ENCODE measurements around the gene LTV1.
"Not testable (repeated sequence)": the region's sequence is repeated elsewhere in the genome, so short reads cannot be mapped to it uniquely, and the experiment has no call there.

The LTV1 gene

GRCh38 chr6:143855057-143855456, 11.9 kb downstream of the LTV1 start:
- not testable (repeated sequence) for H3K14ac ChIP-seq (ENCODE audit: low read length in 2 of 2); H3K4ac ChIP-seq (ENCODE audit: low read depth in 1 of 2, low read length in 2 of 2); H2AFZ ChIP-seq (ENCODE audit: low read depth, low read length); H3K4me1 ChIP-seq (ENCODE audit: control insufficient read depth, insufficient read depth, low read depth, low read length); H2BK12ac ChIP-seq (ENCODE audit: low read length in 2 of 2); H3K23ac ChIP-seq (ENCODE audit: low read length in 2 of 2); H2BK120ac ChIP-seq (ENCODE audit: low read depth, low read length); DNase-seq; H3K4me3 ChIP-seq (ENCODE audit: insufficient read depth in 1 of 2, low read depth in 1 of 2, low read length in 2 of 2); H4K8ac ChIP-seq (ENCODE audit: low read length); H3K27me3 ChIP-seq (ENCODE audit: control insufficient read depth in 1 of 2, insufficient read depth in 1 of 2, low read length in 2 of 2); H3K18ac ChIP-seq (ENCODE audit: low read depth in 1 of 2, low read length in 2 of 2); H2BK15ac ChIP-seq (ENCODE audit: low read depth, poor library complexity, severe bottlenecking); H3K9ac ChIP-seq (ENCODE audit: low read length); H3K4me2 ChIP-seq (ENCODE audit: low read length, poor library complexity, severe bottlenecking); H2BK5ac ChIP-seq (ENCODE audit: low read depth, low read length, poor library complexity, severe bottlenecking); H4K91ac ChIP-seq (ENCODE audit: low read length); H2AK5ac ChIP-seq (ENCODE audit: low read length, severe bottlenecking); H3K27ac ChIP-seq (ENCODE audit: low read length, poor library complexity, severe bottlenecking)
- Histone ChIP-seq H3K79me1 (replicated peaks; ENCODE audit: low read length, poor library complexity, severe bottlenecking) (peaks cover 16% of the 10 kb centered on the region), H3K36me3 (ENCODE audit: control insufficient read depth in 1 of 2, insufficient read depth in 2 of 2, low read depth in 1 of 2, low read length in 2 of 2) (peaks cover 11 to 87% of the 10 kb centered on the region in 2 experiments), H3K9me3 (ENCODE audit: control insufficient read depth, low read length) (peaks cover 18% of the 10 kb centered on the region)
- WGBS: 100% methylated on average over 1 of the region's 1 CpG

GRCh38 chr6:143856762-143857161, 13.6 kb downstream of the LTV1 start:
- H3K27me3 ChIP-seq (ENCODE audit: control insufficient read depth in 1 of 2, insufficient read depth in 1 of 2, low read length in 2 of 2); H4K8ac ChIP-seq (ENCODE audit: low read length); H3K4ac ChIP-seq (ENCODE audit: low read depth in 1 of 2, low read length in 2 of 2); H2AK5ac ChIP-seq (ENCODE audit: low read length, severe bottlenecking); H3K14ac ChIP-seq (ENCODE audit: low read length in 2 of 2); H2BK5ac ChIP-seq (ENCODE audit: low read depth, low read length, poor library complexity, severe bottlenecking); H3K23ac ChIP-seq (ENCODE audit: low read length in 2 of 2); H2BK12ac ChIP-seq (ENCODE audit: low read length in 2 of 2); H3K27ac ChIP-seq (ENCODE audit: low read length, poor library complexity, severe bottlenecking); DNase-seq; H2BK120ac ChIP-seq (ENCODE audit: low read depth, low read length); H2AFZ ChIP-seq (ENCODE audit: low read depth, low read length); H3K4me1 ChIP-seq (ENCODE audit: control insufficient read depth, insufficient read depth, low read depth, low read length); H3K4me3 ChIP-seq (ENCODE audit: insufficient read depth in 1 of 2, low read depth in 1 of 2, low read length in 2 of 2); H3K4me2 ChIP-seq (ENCODE audit: low read length, poor library complexity, severe bottlenecking); H2BK15ac ChIP-seq (ENCODE audit: low read depth, poor library complexity, severe bottlenecking); H4K91ac ChIP-seq (ENCODE audit: low read length); H3K9ac ChIP-seq (ENCODE audit: low read length); H3K18ac ChIP-seq (ENCODE audit: low read depth in 1 of 2, low read length in 2 of 2): not testable (repeated sequence)
- WGBS: 100% methylated on average over 5 of the region's 6 CpGs
- Histone ChIP-seq H3K9me3 (ENCODE audit: control insufficient read depth, low read length) (peaks cover 15% of the 10 kb centered on the region), H3K79me1 (replicated peaks; ENCODE audit: low read length, poor library complexity, severe bottlenecking) (peaks cover 13% of the 10 kb centered on the region), H3K36me3 (ENCODE audit: control insufficient read depth in 1 of 2, insufficient read depth in 2 of 2, low read depth in 1 of 2, low read length in 2 of 2) (peaks cover 17 to 88% of the 10 kb centered on the region in 2 experiments)

GRCh38 chr6:143857651-143858050, 14.5 kb downstream of the LTV1 start:
- Histone ChIP-seq H3K18ac (ENCODE audit: low read depth in 1 of 2, low read length in 2 of 2) (no peak overlapping the region), H2AK5ac (ENCODE audit: low read length, severe bottlenecking) (no peak overlapping the region), H3K23ac (ENCODE audit: low read length in 2 of 2) (no peak overlapping the region), H3K4me3 (ENCODE audit: insufficient read depth in 1 of 2, low read depth in 1 of 2, low read length in 2 of 2) (no peak overlapping the region), H2BK5ac (ENCODE audit: low read depth, low read length, poor library complexity, severe bottlenecking) (no peak overlapping the region), H3K9ac (ENCODE audit: low read length) (no peak overlapping the region), H3K4me1 (ENCODE audit: control insufficient read depth, insufficient read depth, low read depth, low read length) (no peaks in the 10 kb centered on the region), H2AFZ (ENCODE audit: low read depth, low read length) (no peak overlapping the region), H4K91ac (ENCODE audit: low read length) (no peak overlapping the region), H3K27ac (ENCODE audit: low read length, poor library complexity, severe bottlenecking) (no peak overlapping the region), H4K8ac (ENCODE audit: low read length) (no peak overlapping the region), H3K79me1 (replicated peaks; ENCODE audit: low read length, poor library complexity, severe bottlenecking) (peaks cover 13% of the 10 kb centered on the region), H3K36me3 (ENCODE audit: control insufficient read depth in 1 of 2, insufficient read depth in 2 of 2, low read depth in 1 of 2, low read length in 2 of 2) (peaks cover 20 to 88% of the 10 kb centered on the region in 2 experiments), H3K14ac (ENCODE audit: low read length in 2 of 2) (no peak overlapping the region), H2BK15ac (ENCODE audit: low read depth, poor library complexity, severe bottlenecking) (no peak overlapping the region), H3K4me2 (ENCODE audit: low read length, poor library complexity, severe bottlenecking) (no peak overlapping the region), H2BK12ac (ENCODE audit: low read length in 2 of 2) (no peak overlapping the region), H3K27me3 (ENCODE audit: control insufficient read depth in 1 of 2, insufficient read depth in 1 of 2, low read length in 2 of 2) (no peaks in the 10 kb centered on the region), H3K4ac (ENCODE audit: low read depth in 1 of 2, low read length in 2 of 2) (no peak overlapping the region), H3K9me3 (ENCODE audit: control insufficient read depth, low read length) (peaks cover 15% of the 10 kb centered on the region), H2BK120ac (ENCODE audit: low read depth, low read length) (no peak overlapping the region)
- no peak for DNase-seq
- 97% methylated on average over 5 of the region's 5 CpGs for WGBS

GRCh38 chr6:143859891-143860660, 16.9 kb downstream of the LTV1 start:
- Histone ChIP-seq H3K9ac (ENCODE audit: low read length) (no peak overlapping the region), H3K4me3 (ENCODE audit: insufficient read depth in 1 of 2, low read depth in 1 of 2, low read length in 2 of 2) (no peak overlapping the region), H2BK5ac (ENCODE audit: low read depth, low read length, poor library complexity, severe bottlenecking) (no peak overlapping the region), H3K4ac (ENCODE audit: low read depth in 1 of 2, low read length in 2 of 2) (no peak overlapping the region), H3K27ac (ENCODE audit: low read length, poor library complexity, severe bottlenecking) (no peak overlapping the region), H3K27me3 (ENCODE audit: control insufficient read depth in 1 of 2, insufficient read depth in 1 of 2, low read length in 2 of 2) (no peaks in the 10 kb centered on the region), H4K91ac (ENCODE audit: low read length) (no peak overlapping the region), H2AK5ac (ENCODE audit: low read length, severe bottlenecking) (no peak overlapping the region), H3K23ac (ENCODE audit: low read length in 2 of 2) (no peak overlapping the region), H2BK12ac (ENCODE audit: low read length in 2 of 2) (no peak overlapping the region), H3K36me3 (ENCODE audit: control insufficient read depth in 1 of 2, insufficient read depth in 2 of 2, low read depth in 1 of 2, low read length in 2 of 2) (peaks cover 20 to 98% of the 10 kb centered on the region in 2 experiments), H4K8ac (ENCODE audit: low read length) (no peak overlapping the region), H3K4me1 (ENCODE audit: control insufficient read depth, insufficient read depth, low read depth, low read length) (no peaks in the 10 kb centered on the region), H3K9me3 (ENCODE audit: control insufficient read depth, low read length) (peaks cover 9% of the 10 kb centered on the region), H2AFZ (ENCODE audit: low read depth, low read length) (no peak overlapping the region), H2BK15ac (ENCODE audit: low read depth, poor library complexity, severe bottlenecking) (no peak overlapping the region), H2BK120ac (ENCODE audit: low read depth, low read length) (no peak overlapping the region), H3K14ac (ENCODE audit: low read length in 2 of 2) (no peak overlapping the region), H3K18ac (ENCODE audit: low read depth in 1 of 2, low read length in 2 of 2) (no peak overlapping the region), H3K79me1 (replicated peaks; ENCODE audit: low read length, poor library complexity, severe bottlenecking) (peaks cover 13% of the 10 kb centered on the region), H3K4me2 (ENCODE audit: low read length, poor library complexity, severe bottlenecking) (no peak overlapping the region)
- no peak for DNase-seq
- 97% methylated on average over 2 of the region's 3 CpGs for WGBS
